GM12891 (cell line): ENCODE measurements around the gene BDH1.

Experiments used
- POLR2A ChIP-seq: IDR thresholded peaks from 2 replicates; pipeline ENCODE4 v1.6.1; 2011; ENCODE audit warnings: low read depth, low read length, control low read depth
- TAF1 ChIP-seq: IDR thresholded peaks from 2 replicates; pipeline ENCODE4 v1.6.1; 2011; ENCODE audit warnings: low read depth, low read length, control low read depth

DNA sequence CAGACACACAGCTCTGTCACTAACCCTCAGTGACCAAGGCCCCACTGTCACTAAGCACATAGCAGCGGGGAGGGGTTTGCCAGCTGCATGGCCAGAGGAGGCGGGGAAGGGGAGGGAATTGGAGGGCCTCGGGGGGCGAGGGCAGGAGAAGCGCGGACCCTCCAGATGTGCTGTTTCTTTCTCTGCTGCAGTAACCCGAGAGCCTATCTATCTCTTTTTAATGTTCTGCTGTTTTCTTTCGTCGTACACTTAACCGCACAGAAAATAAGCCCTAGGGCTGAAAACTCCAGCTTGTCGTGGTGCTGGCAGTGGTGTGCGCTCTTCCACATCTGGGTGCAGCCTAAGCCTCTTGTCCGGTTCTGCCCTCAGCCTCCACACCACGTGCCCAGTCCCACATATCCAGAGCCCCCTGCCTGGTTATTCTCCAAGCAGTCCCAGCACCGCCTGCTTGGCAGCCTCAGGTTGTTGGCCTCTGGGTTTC, 51.1 kb downstream of the BDH1 start:
- TF ChIP-seq POLR2A, result no peak
- no peak for TF ChIP-seq TAF1
